Endothelial cell of umbilical vein (primary cell): ENCODE results near the gene TCF7L2.

Source experiments
- EZH2 ChIP-seq: IDR thresholded peaks from 2 replicates; pipeline ENCODE4 v1.6.1; 2012; ENCODE audit warnings: borderline replicate concordance, low read depth, mild to moderate bottlenecking, moderate library complexity, low read length, inconsistent platforms; ENCODE audit not compliant: severe bottlenecking
- FOS ChIP-seq: IDR thresholded peaks from 2 replicates; pipeline ENCODE4 v1.6.1; 2011; ENCODE audit warnings: mild to moderate bottlenecking, low read length, moderate library complexity, borderline replicate concordance; ENCODE audit not compliant: insufficient read depth
- GATA2 ChIP-seq: IDR thresholded peaks from 2 replicates; pipeline ENCODE4 v1.7.0; 2011; ENCODE audit warnings: low read depth, mild to moderate bottlenecking, moderate library complexity, mixed read lengths, low read length; ENCODE audit not compliant: insufficient read length, insufficient read depth
- JUN ChIP-seq: IDR thresholded peaks from 2 replicates; pipeline ENCODE4 v1.6.1; 2011; ENCODE audit warnings: borderline replicate concordance, low read depth; ENCODE audit not compliant: insufficient read length, insufficient read depth
- MYC ChIP-seq: IDR thresholded peaks from one replicate; pipeline ENCODE4 v1.6.1; 2011; ENCODE audit warnings: mild to moderate bottlenecking, low read depth, low read length
- POLR2A ChIP-seq: IDR thresholded peaks from 2 replicates; pipeline ENCODE4 v1.6.1; 2012; ENCODE audit warnings: low read depth, mild to moderate bottlenecking, control low read depth, low read length
- POLR2AphosphoS5 ChIP-seq: IDR thresholded peaks from 2 replicates; pipeline ENCODE4 v1.6.1; 2012; ENCODE audit warnings: low read depth, mild to moderate bottlenecking, control low read depth, low read length, moderate library complexity; ENCODE audit not compliant: insufficient read depth
- TF ChIP-seq, protein P1 (sequence below), 2 donors: IDR thresholded peaks; 1 replicate in 1 of 2; 2 replicates in 1 of 2; pipeline ENCODE4 v1.5.1; 2011; ENCODE audit warnings: low read length in 2 of 2, mild to moderate bottlenecking in 2 of 2, moderate library complexity in 2 of 2, control low read depth in 1 of 2, inconsistent platforms in 1 of 2, low read depth in 1 of 2; ENCODE audit not compliant: insufficient read depth in 1 of 2; ENCODE audit errors: extremely low read depth in 1 of 2
- TF ChIP-seq, protein P2 (sequence below): IDR thresholded peaks from 2 replicates; pipeline ENCODE4 v1.6.1; 2011; ENCODE audit not compliant: insufficient read depth, insufficient read length

DNA sequence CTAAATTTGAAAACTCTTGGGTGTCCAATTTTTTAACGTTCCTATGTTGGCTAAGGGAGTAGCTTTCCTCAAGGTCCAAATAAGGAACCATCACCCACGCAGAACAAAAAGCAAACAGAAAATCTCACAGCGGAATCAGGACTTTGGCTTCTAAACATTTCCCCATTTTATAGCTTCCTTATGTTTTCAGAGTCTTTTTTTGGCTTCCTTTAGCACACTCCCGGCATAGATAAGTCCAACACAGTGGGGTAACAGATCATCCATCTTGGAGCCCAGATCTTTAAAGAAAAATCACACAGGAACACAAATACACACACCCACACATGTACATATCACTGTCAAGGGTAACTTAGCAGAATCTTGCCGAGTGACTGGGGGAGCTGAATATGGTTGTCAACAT is 4.2 kb upstream of the TCF7L2 start:
- TF ChIP-seq, protein P1, sequence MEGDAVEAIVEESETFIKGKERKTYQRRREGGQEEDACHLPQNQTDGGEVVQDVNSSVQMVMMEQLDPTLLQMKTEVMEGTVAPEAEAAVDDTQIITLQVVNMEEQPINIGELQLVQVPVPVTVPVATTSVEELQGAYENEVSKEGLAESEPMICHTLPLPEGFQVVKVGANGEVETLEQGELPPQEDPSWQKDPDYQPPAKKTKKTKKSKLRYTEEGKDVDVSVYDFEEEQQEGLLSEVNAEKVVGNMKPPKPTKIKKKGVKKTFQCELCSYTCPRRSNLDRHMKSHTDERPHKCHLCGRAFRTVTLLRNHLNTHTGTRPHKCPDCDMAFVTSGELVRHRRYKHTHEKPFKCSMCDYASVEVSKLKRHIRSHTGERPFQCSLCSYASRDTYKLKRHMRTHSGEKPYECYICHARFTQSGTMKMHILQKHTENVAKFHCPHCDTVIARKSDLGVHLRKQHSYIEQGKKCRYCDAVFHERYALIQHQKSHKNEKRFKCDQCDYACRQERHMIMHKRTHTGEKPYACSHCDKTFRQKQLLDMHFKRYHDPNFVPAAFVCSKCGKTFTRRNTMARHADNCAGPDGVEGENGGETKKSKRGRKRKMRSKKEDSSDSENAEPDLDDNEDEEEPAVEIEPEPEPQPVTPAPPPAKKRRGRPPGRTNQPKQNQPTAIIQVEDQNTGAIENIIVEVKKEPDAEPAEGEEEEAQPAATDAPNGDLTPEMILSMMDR (IDR thresholded peaks at IDR 0.05; ENCODE audit: extremely low read depth in 1 of 2, insufficient read depth in 1 of 2, low read depth in 1 of 2, low read length in 2 of 2): no peak
- TF ChIP-seq, protein P2, sequence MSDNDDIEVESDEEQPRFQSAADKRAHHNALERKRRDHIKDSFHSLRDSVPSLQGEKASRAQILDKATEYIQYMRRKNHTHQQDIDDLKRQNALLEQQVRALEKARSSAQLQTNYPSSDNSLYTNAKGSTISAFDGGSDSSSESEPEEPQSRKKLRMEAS: no peak
- TF ChIP-seq MYC (no peak), POLR2A (no peak), EZH2 (no peak), POLR2AphosphoS5 (no peak), JUN (no peak), FOS (no peak), GATA2 (no peak)
